Lung (tissue), 12 donors: ENCODE measurements around the gene SPIN2A. TPM values are rescaled to one million over a fixed set of nuclear protein-coding genes. Genes with fewer than 3 reads are reported as not detected.
"Not testable (repeated sequence)": the region's sequence is repeated elsewhere in the genome, so short reads cannot be mapped to it uniquely, and the experiment has no call there.

Source experiments
- ATAC-seq: fragments of 200-7000 bp; cut with Tn5 transposase; one replicate; pipeline ENCODE4 v1.9.1; 2020; ENCODE audit warnings: moderate number of reproducible peaks; ENCODE audit not compliant: insufficient read depth, low FRiP score
- DNase-seq, 3 donors: peaks; one replicate each; pipeline ENCODE4 v3.0.0-alpha.2; 2013 to 2017
- H3K27ac ChIP-seq, 2 donors: one replicate each; pipeline ENCODE4 v1.5.1; 2013; ENCODE audit warnings: mild to moderate bottlenecking in 2 of 2, moderate library complexity in 2 of 2, control low read depth in 1 of 2, inconsistent platforms in 1 of 2, low read depth in 1 of 2, low read length in 1 of 2
- H3K27me3 ChIP-seq, 3 donors: one replicate each; pipeline ENCODE4 v1.5.1; 2013; ENCODE audit warnings: low read length in 2 of 3; ENCODE audit not compliant: control insufficient read depth in 3 of 3, insufficient read depth in 3 of 3
- H3K36me3 ChIP-seq, 4 donors: one replicate each; pipeline ENCODE4 v1.5.1; 2013; ENCODE audit warnings: low read length in 4 of 4, mild to moderate bottlenecking in 1 of 4, moderate library complexity in 1 of 4; ENCODE audit not compliant: control insufficient read depth in 4 of 4, insufficient read depth in 4 of 4
- H3K4me1 ChIP-seq, 5 donors: one replicate each; pipeline ENCODE4 v1.5.1; 2013; ENCODE audit warnings: low read length in 5 of 5, mild to moderate bottlenecking in 2 of 5, moderate library complexity in 1 of 5; ENCODE audit not compliant: control insufficient read depth in 5 of 5, insufficient read depth in 5 of 5
- H3K4me3 ChIP-seq: one replicate; pipeline ENCODE4 v1.5.1; 2013; ENCODE audit warnings: mild to moderate bottlenecking, control low read depth, moderate library complexity
- H3K9ac ChIP-seq, 2 donors: one replicate each; pipeline ENCODE4 v1.5.1; 2013; ENCODE audit warnings: low read length in 2 of 2, control low read depth in 1 of 2; ENCODE audit not compliant: insufficient read depth in 1 of 2
- H3K9me3 ChIP-seq, 4 donors: one replicate each; pipeline ENCODE4 v1.5.1; 2013; ENCODE audit warnings: low read length in 3 of 4, mild to moderate bottlenecking in 1 of 4, moderate library complexity in 1 of 4; ENCODE audit not compliant: control insufficient read depth in 4 of 4, insufficient read depth in 3 of 4
- WGBS, 2 donors: extraction: QIAGEN DNeasy Blood & Tissue Kit; methylation state at CpG; one replicate each; pipeline ENCODE4 v1.1.7; 2013; 5-methylcytosine and 5-hydroxymethylcytosine counted together
- polyA plus RNA-seq, 2 donors: library from polyadenylated mRNA; stranded (reverse); fragments of 200-250 nt; gene quantifications; one replicate each; pipeline ENCODE4 v1.2.1, GENCODE V29; 2013
- total RNA-seq, 2 donors: library from RNA; depleted of rRNA in 1 of 2; stranded (reverse); fragments of >200 nt in 1 of 2; gene quantifications; one replicate each; pipeline ENCODE4 v1.2.1, GENCODE V29; 2014 to 2021
- TF ChIP-seq, protein P1 (sequence below): IDR thresholded peaks from 2 replicates; pipeline ENCODE4 v1.5.1; 2012; ENCODE audit warnings: mild to moderate bottlenecking; ENCODE audit errors: control extremely low read depth, extremely low read depth
- donor health status: control.
- donor health status: control.
- donor health status: Bipolar disorder and iron deficiency.
- donor health status: healthy.
- donor health status: DM: yes; HTN: yes; CAD: no.

SPIN2A gene
- total and polyA plus RNA-seq, 4 donors = 0.25 to 0.80 (median 0.70) TPM

GRCh38 chrX:57104921-57105398 is 32.2 kb downstream of the SPIN2A start:
- Histone ChIP-seq H3K9ac (no peak overlapping the region), H3K9me3 (peaks cover 0 to 3% (median under 1%) of the 10 kb centered on the region in 4 donors), H3K4me1 (no peaks in the 10 kb centered on the region), H3K27ac (no peak overlapping the region), H3K36me3 (peaks cover 0 to 5% (median 0%) of the 10 kb centered on the region in 4 donors), H3K27me3 (no peaks in the 10 kb centered on the region), H3K4me3 (no peak overlapping the region)
- DNase-seq (no peak), ATAC-seq (no peak)
- TF ChIP-seq, protein P1, sequence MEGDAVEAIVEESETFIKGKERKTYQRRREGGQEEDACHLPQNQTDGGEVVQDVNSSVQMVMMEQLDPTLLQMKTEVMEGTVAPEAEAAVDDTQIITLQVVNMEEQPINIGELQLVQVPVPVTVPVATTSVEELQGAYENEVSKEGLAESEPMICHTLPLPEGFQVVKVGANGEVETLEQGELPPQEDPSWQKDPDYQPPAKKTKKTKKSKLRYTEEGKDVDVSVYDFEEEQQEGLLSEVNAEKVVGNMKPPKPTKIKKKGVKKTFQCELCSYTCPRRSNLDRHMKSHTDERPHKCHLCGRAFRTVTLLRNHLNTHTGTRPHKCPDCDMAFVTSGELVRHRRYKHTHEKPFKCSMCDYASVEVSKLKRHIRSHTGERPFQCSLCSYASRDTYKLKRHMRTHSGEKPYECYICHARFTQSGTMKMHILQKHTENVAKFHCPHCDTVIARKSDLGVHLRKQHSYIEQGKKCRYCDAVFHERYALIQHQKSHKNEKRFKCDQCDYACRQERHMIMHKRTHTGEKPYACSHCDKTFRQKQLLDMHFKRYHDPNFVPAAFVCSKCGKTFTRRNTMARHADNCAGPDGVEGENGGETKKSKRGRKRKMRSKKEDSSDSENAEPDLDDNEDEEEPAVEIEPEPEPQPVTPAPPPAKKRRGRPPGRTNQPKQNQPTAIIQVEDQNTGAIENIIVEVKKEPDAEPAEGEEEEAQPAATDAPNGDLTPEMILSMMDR = no peak
- WGBS, 2 donors = 46 to 64% methylated on average over 2 of the region's 2 CpGs

- peaks cover 0 to 3% (median under 1%) of the 10 kb centered on the region in 4 donors for H3K9me3 ChIP-seq
- WGBS, 2 donors = 69 to 90% methylated on average over 4 of the region's 4 CpGs
- ATAC-seq = no peak
Observed at GRCh38 chrX:57104406-57104805, 32.8 kb downstream of the SPIN2A start.

GRCh38 chrX:57103489-57103888 is 33.7 kb downstream of the SPIN2A start:
- Histone ChIP-seq H3K27me3 (no peaks in the 10 kb centered on the region), H3K27ac (no peak overlapping the region), H3K36me3 (no peaks in the 10 kb centered on the region), H3K4me3 (no peak overlapping the region), H3K9me3 (peaks cover 0 to 3% (median under 1%) of the 10 kb centered on the region in 4 donors), H3K9ac (no peak overlapping the region), H3K4me1 (no peaks in the 10 kb centered on the region)
- no peak for ATAC-seq
- DNase-seq = no peak
- TF ChIP-seq, protein P1 = no peak
- WGBS, 2 donors = 64 to 84% methylated on average over 3 of the region's 3 CpGs

More at GRCh38 chrX:57104406-57104805, 32.8 kb downstream of the SPIN2A start:
- Histone ChIP-seq H3K9ac (no peak overlapping the region), H3K36me3 (peaks cover 0 to 5% (median 0%) of the 10 kb centered on the region in 4 donors), H3K4me1 (no peaks in the 10 kb centered on the region), H3K27me3 (no peaks in the 10 kb centered on the region), H3K27ac (no peak overlapping the region), H3K4me3 (no peak overlapping the region)
- TF ChIP-seq, protein P1 = no peak
- no peak for DNase-seq

- WGBS, 2 donors = 75% methylated on average over 6 of the region's 6 CpGs
- not testable (repeated sequence) for H3K9me3 ChIP-seq, H3K36me3 ChIP-seq, H3K9ac ChIP-seq, H3K4me1 ChIP-seq, DNase-seq, H3K27me3 ChIP-seq, ATAC-seq, H3K27ac ChIP-seq, H3K4me3 ChIP-seq
Observed at GRCh38 chrX:57102918-57103317, 34.3 kb downstream of the SPIN2A start.

Other genes with a start within 250 kb of the SPIN2A start
- 10 to 100 TPM; 12.2 to 18.5 TPM for gene SPIN3, start 141.9 kb downstream of the SPIN2A start, total RNA-seq
- gene SPIN3, start 141.9 kb downstream of the SPIN2A start, polyA plus RNA-seq = 1 to 10 TPM; 3.5 to 5.1 TPM
- gene SPIN2B, start 15.8 kb downstream of the SPIN2A start, total RNA-seq = 10 to 100 TPM in 1 of 2 donors, 1 to 10 TPM in 1; 8.0 to 13.3 TPM
- gene SPIN2B, start 15.8 kb downstream of the SPIN2A start, polyA plus RNA-seq = 1 to 10 TPM; 4.5 to 8.1 TPM
- gene FAAH2, start 149.3 kb upstream of the SPIN2A start, total RNA-seq = 10 to 100 TPM in 1 of 2 donors, 1 to 10 TPM in 1; 7.3 to 16.0 TPM
- 1 to 10 TPM; 8.0 to 8.1 TPM for gene FAAH2, start 149.3 kb upstream of the SPIN2A start, polyA plus RNA-seq